GM06990 (cell line): Measurements from ENCODE around the gene GNA12.

ENCODE experiments used
- DNase-seq: peaks from one replicate; pipeline ENCODE4 v3.0.0-alpha.2; 2011; ENCODE audit not compliant: insufficient read length; ENCODE audit errors: extremely low read depth
- H3K27me3 ChIP-seq: replicated peaks from 2 replicates; pipeline ENCODE4 v1.6.0; 2011; ENCODE audit warnings: low read length; ENCODE audit not compliant: control insufficient read depth, insufficient read depth
- H3K36me3 ChIP-seq: 2 replicates; pipeline ENCODE4 v1.5.1; 2011; ENCODE audit warnings: low read length; ENCODE audit not compliant: control insufficient read depth, insufficient read depth
- H3K4me3 ChIP-seq: replicated peaks from 2 replicates; pipeline ENCODE4 v1.5.1; 2011; ENCODE audit warnings: low read depth, mild to moderate bottlenecking, control low read depth, low read length
- CTCF ChIP-seq: IDR thresholded peaks from 2 replicates; pipeline ENCODE4 v1.5.1; 2011; ENCODE audit warnings: low read length, control low read depth, mild to moderate bottlenecking, inconsistent platforms; ENCODE audit not compliant: insufficient read depth, poor library complexity, severe bottlenecking

GNA12 gene

GRCh38 chr7:2734751-2735571 lies 109.1 kb downstream of the GNA12 start:
- H3K36me3 ChIP-seq: peaks cover 7% of the 10 kb centered on the region
- H3K27me3 ChIP-seq: no peaks in the 10 kb centered on the region
- DNase-seq: no peak
- no peak overlapping the region for H3K4me3 ChIP-seq
- no peak for TF ChIP-seq CTCF

GRCh38 chr7:2734084-2734686 lies 109.9 kb downstream of the GNA12 start:
- DNase-seq: no peak
- no peak for TF ChIP-seq CTCF
- Histone ChIP-seq H3K27me3 (no peaks in the 10 kb centered on the region), H3K36me3 (peaks cover 7% of the 10 kb centered on the region), H3K4me3 (no peak overlapping the region)

GRCh38 chr7:2732959-2733584 lies 111.0 kb downstream of the GNA12 start:
- Histone ChIP-seq H3K4me3 (no peak overlapping the region), H3K27me3 (no peaks in the 10 kb centered on the region), H3K36me3 (peaks cover 7% of the 10 kb centered on the region)
- DNase-seq: no peak
- TF ChIP-seq CTCF: no peak

- H3K27me3 ChIP-seq: no peaks in the 10 kb centered on the region
- H3K36me3 ChIP-seq: peaks cover 7% of the 10 kb centered on the region
- DNase-seq: no peak
- H3K4me3 ChIP-seq: no peak overlapping the region
- no peak for TF ChIP-seq CTCF
These were observed 111.7 kb downstream of the GNA12 start for GRCh38 chr7:2732388-2732787.

- TF ChIP-seq CTCF: no peak
- Histone ChIP-seq H3K27me3 (no peaks in the 10 kb centered on the region), H3K4me3 (no peak overlapping the region), H3K36me3 (peaks cover 7% of the 10 kb centered on the region)
- no peak for DNase-seq
These were observed 113.0 kb downstream of the GNA12 start for GRCh38 chr7:2730846-2731770.
